Sigmoid colon (tissue), 4 donors: ENCODE results near the gene ADAMTSL1.

ENCODE experiments used
- EP300 ChIP-seq, 4 donors: sonication (generic); formaldehyde crosslinking; IDR thresholded peaks; one replicate each; pipeline ENCODE4 v1.6.1; 2017; ENCODE audit warnings: antibody characterized with exemption in 4 of 4
- TF ChIP-seq, protein P1 (sequence below), 4 experiments: fragments of 450-650 bp in 3 of 4; fragments of 200-600 bp in 1 of 4; IDR thresholded peaks; one replicate each; pipeline ENCODE4 v1.5.1; 2016 to 2019; ENCODE audit warnings: antibody characterized with exemption in 4 of 4, mild to moderate bottlenecking in 3 of 4, moderate library complexity in 2 of 4

DNA sequence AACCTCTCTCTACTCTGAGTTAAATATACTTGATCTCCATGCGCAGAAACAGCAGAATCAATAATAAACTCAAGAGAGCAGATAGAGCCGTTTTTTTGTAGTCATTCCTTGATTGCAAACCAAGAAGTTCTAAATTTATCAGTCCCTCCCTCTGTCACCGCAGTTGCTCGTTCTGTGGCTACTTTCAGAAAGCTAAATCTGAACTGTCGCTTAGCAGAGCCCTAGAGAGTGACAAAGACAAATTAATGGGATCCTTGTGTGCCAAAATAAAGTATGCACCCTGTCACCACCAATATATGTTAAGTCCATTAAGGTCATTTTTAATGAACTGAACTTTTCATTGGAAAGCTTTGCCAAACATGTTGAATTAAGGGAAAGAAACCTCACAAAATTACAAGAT, 218.3 kb downstream of the ADAMTSL1 start:
- no peak for TF ChIP-seq EP300 (IDR thresholded peaks at IDR 0.05)
- TF ChIP-seq, protein P1, sequence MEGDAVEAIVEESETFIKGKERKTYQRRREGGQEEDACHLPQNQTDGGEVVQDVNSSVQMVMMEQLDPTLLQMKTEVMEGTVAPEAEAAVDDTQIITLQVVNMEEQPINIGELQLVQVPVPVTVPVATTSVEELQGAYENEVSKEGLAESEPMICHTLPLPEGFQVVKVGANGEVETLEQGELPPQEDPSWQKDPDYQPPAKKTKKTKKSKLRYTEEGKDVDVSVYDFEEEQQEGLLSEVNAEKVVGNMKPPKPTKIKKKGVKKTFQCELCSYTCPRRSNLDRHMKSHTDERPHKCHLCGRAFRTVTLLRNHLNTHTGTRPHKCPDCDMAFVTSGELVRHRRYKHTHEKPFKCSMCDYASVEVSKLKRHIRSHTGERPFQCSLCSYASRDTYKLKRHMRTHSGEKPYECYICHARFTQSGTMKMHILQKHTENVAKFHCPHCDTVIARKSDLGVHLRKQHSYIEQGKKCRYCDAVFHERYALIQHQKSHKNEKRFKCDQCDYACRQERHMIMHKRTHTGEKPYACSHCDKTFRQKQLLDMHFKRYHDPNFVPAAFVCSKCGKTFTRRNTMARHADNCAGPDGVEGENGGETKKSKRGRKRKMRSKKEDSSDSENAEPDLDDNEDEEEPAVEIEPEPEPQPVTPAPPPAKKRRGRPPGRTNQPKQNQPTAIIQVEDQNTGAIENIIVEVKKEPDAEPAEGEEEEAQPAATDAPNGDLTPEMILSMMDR (IDR thresholded peaks at IDR 0.05), result no peak
